ENCODE data around the gene APBB2.
A peak's percentile ranks its signal among the peaks of the same experiment; 100 is the strongest.

APBB2 gene

GRCh38 chr4:41136456-41136855, 77.9 kb downstream of the APBB2 start:
- H3K27me3 ChIP-seq (ENCODE audit: insufficient read depth, low read depth, severe bottlenecking) = no peaks in the 10 kb centered on the region
- no peaks in the 10 kb centered on the region for H3K9me3 ChIP-seq (ENCODE audit: severe bottlenecking)
- no peak overlapping the region for H3K4me3 ChIP-seq (ENCODE audit: low read depth, low read length)
- H3K36me3 ChIP-seq = no peaks in the 10 kb centered on the region
- H3K27ac ChIP-seq = no peak overlapping the region
- no peak for TF ChIP-seq CTCF (IDR thresholded peaks at IDR 0.05; ENCODE audit: low read depth, low read length)
- peak; percentile 73 for DNase-seq

DNA sequence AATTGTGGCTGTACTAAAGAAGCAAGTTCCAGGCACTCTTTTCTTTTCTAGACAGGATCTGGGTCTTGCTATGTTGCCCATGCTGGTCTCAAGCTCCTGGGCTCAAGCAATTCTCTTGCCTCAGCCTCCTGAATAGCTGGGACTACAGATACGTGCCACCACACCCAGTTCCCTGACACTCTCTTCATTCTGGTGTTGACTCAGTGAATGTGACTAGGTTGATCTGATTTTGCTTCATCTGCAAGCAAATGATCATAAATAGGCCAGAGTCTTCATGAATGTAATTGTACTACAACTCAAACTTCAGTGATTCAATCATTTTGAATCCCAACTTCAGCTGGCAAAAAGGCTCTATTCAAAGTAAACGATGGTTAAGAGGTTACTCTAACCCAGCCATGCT, 78.5 kb downstream of the APBB2 start:
- Histone ChIP-seq H3K27ac (no peak overlapping the region), H3K9me3 (ENCODE audit: severe bottlenecking) (no peaks in the 10 kb centered on the region), H3K4me3 (ENCODE audit: low read depth, low read length) (no peak overlapping the region), H3K36me3 (no peaks in the 10 kb centered on the region), H3K27me3 (ENCODE audit: insufficient read depth, low read depth, severe bottlenecking) (no peaks in the 10 kb centered on the region)
- no peak for DNase-seq
- TF ChIP-seq CTCF (IDR thresholded peaks at IDR 0.05; ENCODE audit: low read depth, low read length) = no peak

DNA sequence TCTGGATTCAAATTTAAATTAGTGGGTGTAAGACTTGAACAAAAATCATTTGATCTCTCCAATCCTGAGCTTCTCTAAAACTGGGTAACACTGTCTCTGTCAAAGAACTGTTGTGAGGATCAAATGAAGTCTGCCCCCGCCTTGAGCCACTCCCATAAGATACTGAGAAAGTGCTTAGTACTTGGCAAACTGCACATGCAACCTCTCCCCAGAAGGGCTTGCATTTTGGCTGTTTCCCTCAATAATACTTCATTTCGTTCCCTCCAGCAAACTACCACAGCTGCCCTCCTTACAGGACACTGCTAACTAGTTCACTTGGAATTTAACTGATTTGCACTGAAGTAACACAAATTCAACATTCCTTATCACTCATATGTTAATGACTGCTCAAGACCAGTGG, 79.8 kb downstream of the APBB2 start:
- Histone ChIP-seq H3K4me3 (ENCODE audit: low read depth, low read length) (no peak overlapping the region), H3K36me3 (no peaks in the 10 kb centered on the region), H3K27ac (no peak overlapping the region), H3K27me3 (ENCODE audit: insufficient read depth, low read depth, severe bottlenecking) (no peaks in the 10 kb centered on the region), H3K9me3 (ENCODE audit: severe bottlenecking) (no peaks in the 10 kb centered on the region)
- no peak for DNase-seq
- no peak for TF ChIP-seq CTCF (IDR thresholded peaks at IDR 0.05; ENCODE audit: low read depth, low read length)

GRCh38 chr4:41133454-41134018, 80.8 kb downstream of the APBB2 start:
- Histone ChIP-seq H3K36me3 (no peaks in the 10 kb centered on the region), H3K9me3 (ENCODE audit: severe bottlenecking) (no peaks in the 10 kb centered on the region), H3K4me3 (ENCODE audit: low read depth, low read length) (no peak overlapping the region), H3K27me3 (ENCODE audit: insufficient read depth, low read depth, severe bottlenecking) (no peaks in the 10 kb centered on the region), H3K27ac (no peak overlapping the region)
- TF ChIP-seq CTCF (IDR thresholded peaks at IDR 0.05; ENCODE audit: low read depth, low read length) = no peak
- peak; percentile 24 for DNase-seq

GRCh38 chr4:41132055-41132683, 82.2 kb downstream of the APBB2 start:
- DNase-seq = no peak
- no peaks in the 10 kb centered on the region for H3K9me3 ChIP-seq (ENCODE audit: severe bottlenecking)
- H3K4me3 ChIP-seq (ENCODE audit: low read depth, low read length) = no peak overlapping the region
- no peaks in the 10 kb centered on the region for H3K27me3 ChIP-seq (ENCODE audit: insufficient read depth, low read depth, severe bottlenecking)
- TF ChIP-seq CTCF (IDR thresholded peaks at IDR 0.05; ENCODE audit: low read depth, low read length) = no peak
- no peak overlapping the region for H3K27ac ChIP-seq
- H3K36me3 ChIP-seq = no peaks in the 10 kb centered on the region

DNA sequence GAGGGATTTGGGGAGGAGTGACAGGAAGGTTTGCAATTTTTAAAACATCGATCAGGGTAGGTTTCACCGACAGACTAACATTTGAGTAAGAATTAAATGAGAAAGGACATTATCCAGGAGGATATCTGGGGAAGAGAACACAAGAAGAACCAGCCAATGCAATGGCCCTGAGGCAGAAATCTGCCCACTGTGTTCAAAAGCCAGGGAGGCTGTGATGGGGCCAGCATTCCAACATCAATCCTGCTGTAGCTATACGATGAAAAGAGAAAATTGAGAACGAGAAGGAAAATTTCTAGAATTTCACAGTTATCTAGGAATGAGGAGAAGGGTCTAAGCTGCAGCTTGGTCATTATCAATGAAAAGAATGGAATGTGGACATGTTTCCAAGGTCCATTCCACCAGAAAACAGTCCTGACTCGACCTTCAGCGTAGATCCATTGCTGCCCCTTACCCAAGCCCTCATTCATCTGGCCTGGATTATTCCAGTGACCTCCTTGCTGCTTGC, 84.4 kb downstream of the APBB2 start:
- Histone ChIP-seq H3K4me3 (ENCODE audit: low read depth, low read length) (no peak overlapping the region), H3K27ac (no peak overlapping the region), H3K36me3 (no peaks in the 10 kb centered on the region), H3K27me3 (ENCODE audit: insufficient read depth, low read depth, severe bottlenecking) (no peaks in the 10 kb centered on the region), H3K9me3 (ENCODE audit: severe bottlenecking) (no peaks in the 10 kb centered on the region)
- DNase-seq = no peak
- no peak for TF ChIP-seq CTCF (IDR thresholded peaks at IDR 0.05; ENCODE audit: low read depth, low read length)

Measured in WERI-Rb-1 (cell line).